Endothelial cell of umbilical vein (primary cell): Measurements from ENCODE around the gene DNAH6. TPM values are rescaled to one million over a fixed set of nuclear protein-coding genes. Genes with fewer than 3 reads are reported as not detected.

Source experiments
- BruUV-seq: library from RNA; stranded (reverse); fragments of 400-500 nt; replicated peaks from 2 replicates; lab custom pipeline; 2021; lab: Mats Ljungman, UMichigan
- CTCF ChIA-PET: fragments of 300-600, 350-600 bp; sonication (Branson Sonifier 250); formaldehyde crosslinking; loops from one replicate; lab custom pipeline; 2021; ENCODE audit warnings: antibody characterized with exemption, inconsistent platforms; lab: Charles Lee
- POLR2A ChIA-PET: fragments of 300-600, 350-600 bp; sonication (Branson Sonifier 250); formaldehyde crosslinking; loops from one replicate; lab custom pipeline; 2021; ENCODE audit warnings: antibody characterized with exemption, inconsistent platforms; lab: Charles Lee
- DNase-seq: peaks from one replicate; pipeline ENCODE4 v3.0.0-alpha.2; 2011; ENCODE audit warnings: low read depth, low spot score
- FAIRE-seq: peaks from 2 replicates; lab custom pipeline; 2011; peaks lifted over from hg19 to GRCh38; lab: Jason Lieb, UNC
- H2AFZ ChIP-seq: 2 replicates; pipeline ENCODE4 v1.6.0; 2012; ENCODE audit warnings: low read depth, low read length, control low read depth, inconsistent platforms
- H3K27ac ChIP-seq: 2 replicates; pipeline ENCODE4 v1.5.1; 2011; ENCODE audit warnings: low read depth, mild to moderate bottlenecking, control low read depth, low read length, moderate library complexity; ENCODE audit not compliant: insufficient read depth
- H3K27me3 ChIP-seq, 2 experiments: 2 replicates each; pipeline versions ENCODE4 v1.6.0 to v1.6.1; 2011; ENCODE audit warnings: low read length in 2 of 2, mixed read lengths in 1 of 2; ENCODE audit not compliant: control insufficient read depth in 2 of 2, insufficient read depth in 2 of 2
- H3K36me3 ChIP-seq, 2 experiments: 2 replicates in 1 of 2; 3 replicates in 1 of 2; pipeline ENCODE4 v1.5.1; 2011; ENCODE audit warnings: low read length in 2 of 2, mild to moderate bottlenecking in 1 of 2, moderate library complexity in 1 of 2; ENCODE audit not compliant: control insufficient read depth in 2 of 2, insufficient read depth in 2 of 2; ENCODE audit errors: extremely low read depth in 1 of 2
- H3K4me1 ChIP-seq: 3 replicates; pipeline ENCODE4 v1.5.1; 2011; ENCODE audit warnings: mild to moderate bottlenecking, low read length; ENCODE audit not compliant: control insufficient read depth, insufficient read depth; ENCODE audit errors: extremely low read depth
- H3K4me2 ChIP-seq: 2 replicates; pipeline ENCODE4 v1.6.1; 2011; ENCODE audit warnings: low read length, control low read depth, mixed read lengths; ENCODE audit not compliant: insufficient read depth
- H3K4me3 ChIP-seq, 3 experiments: fragments of 200-600 bp in 1 of 3; sonication (generic), shearing (Covaris generic) in 1 of 3; replicated peaks in 1 of 3; 2 replicates each; pipeline ENCODE4 v1.5.1; 2011 to 2016; ENCODE audit warnings: control low read depth in 3 of 3, low read length in 3 of 3, mild to moderate bottlenecking in 2 of 3, inconsistent platforms in 1 of 3, low read depth in 1 of 3, moderate library complexity in 1 of 3; ENCODE audit not compliant: insufficient read depth in 1 of 3
- H3K79me2 ChIP-seq: 2 replicates; pipeline ENCODE4 v1.6.0; 2012; ENCODE audit warnings: low read length, inconsistent platforms; ENCODE audit not compliant: control insufficient read depth, insufficient read depth
- H3K9ac ChIP-seq: replicated peaks from 2 replicates; pipeline ENCODE3; 2011; ENCODE audit warnings: low read length, control low read depth; ENCODE audit not compliant: insufficient read depth; ENCODE audit errors: extremely low read depth
- H3K9me1 ChIP-seq: replicated peaks from 3 replicates; pipeline ENCODE4 v1.6.0; 2011; ENCODE audit warnings: mild to moderate bottlenecking, low read length; ENCODE audit not compliant: control insufficient read depth, insufficient read depth; ENCODE audit errors: extremely low read depth
- H3K9me3 ChIP-seq: replicated peaks from 2 replicates; pipeline ENCODE4 v1.5.1; 2012; ENCODE audit warnings: low read length, inconsistent platforms; ENCODE audit not compliant: control insufficient read depth, insufficient read depth
- H4K20me1 ChIP-seq: replicated peaks from 2 replicates; pipeline ENCODE3; 2011; ENCODE audit warnings: mild to moderate bottlenecking, low read length; ENCODE audit not compliant: control insufficient read depth, insufficient read depth; ENCODE audit errors: extremely low read depth
- EZH2 ChIP-seq: IDR thresholded peaks from 2 replicates; pipeline ENCODE4 v1.6.1; 2012; ENCODE audit warnings: borderline replicate concordance, low read depth, mild to moderate bottlenecking, moderate library complexity, low read length, inconsistent platforms; ENCODE audit not compliant: severe bottlenecking
- FOS ChIP-seq: IDR thresholded peaks from 2 replicates; pipeline ENCODE4 v1.6.1; 2011; ENCODE audit warnings: mild to moderate bottlenecking, low read length, moderate library complexity, borderline replicate concordance; ENCODE audit not compliant: insufficient read depth
- POLR2A ChIP-seq: IDR thresholded peaks from 2 replicates; pipeline ENCODE4 v1.6.1; 2012; ENCODE audit warnings: low read depth, mild to moderate bottlenecking, control low read depth, low read length
- dilution Hi-C: fragments of 300-500 bp; cut with MboI; formaldehyde crosslinking; loops from one replicate; pipeline ENCODE4 v1.15.0; 2019; ENCODE audit warnings: low sequenced_read_pairs; ENCODE audit not compliant: extremely low pct_ligation_motif_present
- intact Hi-C: fragments of 100-400 bp; cut with micrococcal nuclease; formaldehyde crosslinking; loops from one replicate; pipeline ENCODE4 v1.10.0; 2022
- polyA plus RNA-seq, 4 experiments: library from polyadenylated mRNA; depleted of rRNA in 3 of 4; stranded (reverse) in 3 of 4; unstranded in 1 of 4; fragments of >200 nt; gene quantifications; 2 replicates each; pipeline versions ENCODE4 v1.2.1 to v1.2.3, GENCODE V29; 2011 to 2012; ENCODE audit warnings: missing spikeins in 1 of 4
- total RNA-seq: library from RNA; stranded (reverse); gene quantifications from 2 replicates; pipeline ENCODE4 v1.2.3, GENCODE V29; 2021

Gene DNAH6
- total and polyA plus RNA-seq, 2 donors (not counting 3 experiments of a cell fraction or from before 2014, with no cell fraction given): 0.24 TPM; not detected in 1

DNA sequence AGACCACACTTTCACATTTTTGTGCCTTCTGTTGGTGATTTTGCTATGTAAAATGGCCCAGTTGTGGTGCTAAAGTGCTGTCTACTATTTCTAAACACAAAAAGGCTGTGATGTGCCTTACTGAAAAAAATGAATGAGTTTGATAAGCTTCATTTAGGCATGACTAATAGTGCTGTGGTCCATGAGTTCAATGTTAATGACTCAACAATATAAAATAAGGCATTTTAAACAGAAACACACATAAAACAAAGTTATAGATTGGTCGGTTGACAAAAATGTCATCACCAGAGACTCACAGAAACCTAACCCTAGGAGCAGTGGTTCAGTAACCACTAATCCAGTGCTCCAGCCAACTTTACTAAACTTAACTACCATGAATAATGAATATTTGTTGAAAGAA lies 160.0 kb downstream of the DNAH6 start:
- intact Hi-C loops (no loop called here), dilution Hi-C loops (no loop called here)
- POLR2A ChIA-PET: no interaction called here
- Histone ChIP-seq H3K4me3 (no peak overlapping the region), H3K79me2 (no peaks in the 10 kb centered on the region), H2AFZ (no peak overlapping the region), H3K9ac (no peak overlapping the region), H3K4me1 (no peaks in the 10 kb centered on the region), H4K20me1 (no peaks in the 10 kb centered on the region), H3K4me2 (no peak overlapping the region), H3K27ac (no peak overlapping the region), H3K36me3 (no peaks in the 10 kb centered on the region), H3K27me3 (no peaks in the 10 kb centered on the region), H3K9me3 (no peaks in the 10 kb centered on the region), H3K9me1 (no peaks in the 10 kb centered on the region)
- CTCF ChIA-PET: no interaction called here
- no peak for DNase-seq
- no peak for FAIRE-seq
- TF ChIP-seq EZH2 (no peak), FOS (no peak)
- no TSS peak for BruUV-seq

DNA sequence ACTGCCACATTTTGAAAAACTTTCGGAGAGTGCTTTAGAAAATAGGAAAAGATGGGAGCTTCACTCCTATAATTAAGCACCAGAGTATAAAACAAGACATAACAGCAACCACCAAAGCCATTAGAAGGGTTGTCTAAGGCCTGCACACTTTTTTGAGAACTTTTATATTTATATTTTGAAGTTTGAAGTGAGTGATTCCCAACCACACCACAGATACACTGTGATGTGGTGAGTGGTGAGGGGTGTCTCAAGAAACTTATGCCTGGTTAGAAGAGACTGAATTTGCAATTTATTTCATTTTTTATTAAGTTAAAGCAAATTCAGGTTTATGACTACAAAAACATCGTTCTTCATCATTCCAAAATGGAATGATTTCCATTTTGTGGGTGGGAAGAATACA lies 161.9 kb downstream of the DNAH6 start:
- no TSS peak for BruUV-seq
- Histone ChIP-seq H3K79me2 (no peaks in the 10 kb centered on the region), H3K27me3 (no peaks in the 10 kb centered on the region), H4K20me1 (no peaks in the 10 kb centered on the region), H3K9me3 (no peaks in the 10 kb centered on the region), H3K9ac (no peak overlapping the region), H3K4me3 (no peak overlapping the region), H2AFZ (no peak overlapping the region), H3K4me2 (no peak overlapping the region), H3K36me3 (no peaks in the 10 kb centered on the region), H3K27ac (no peak overlapping the region), H3K9me1 (no peaks in the 10 kb centered on the region), H3K4me1 (no peaks in the 10 kb centered on the region)
- POLR2A ChIA-PET: no interaction called here
- no peak for FAIRE-seq
- dilution Hi-C loops (no loop called here), intact Hi-C loops (no loop called here)
- no peak for DNase-seq
- no peak for TF ChIP-seq POLR2A
- CTCF ChIA-PET: no interaction called here
